ENCODE measurements around the gene DLG1. TPM values are rescaled to one million over a fixed set of nuclear protein-coding genes. Genes with fewer than 3 reads are reported as not detected.
A peak's percentile ranks its signal among the peaks of the same experiment; 100 is the strongest.

Gene DLG1
- total RNA-seq, 1 experiment from 2014 or later: 104 TPM

GRCh38 chr3:197317250-197317963, 19.0 kb upstream of the DLG1 start:
- peak; percentile 97 for DNase-seq (ENCODE audit: low read depth)

GRCh38 chr3:197312431-197312830, 14.0 kb upstream of the DLG1 start:
- DNase-seq (ENCODE audit: low read depth): no peak

GRCh38 chr3:197311591-197311990, 13.2 kb upstream of the DLG1 start:
- DNase-seq (ENCODE audit: low read depth): no peak

GRCh38 chr3:197309528-197310361, 11.3 kb upstream of the DLG1 start:
- peak; percentile 96 for DNase-seq (ENCODE audit: low read depth)

- peak; percentile 40 for DNase-seq (ENCODE audit: low read depth)
Observed at GRCh38 chr3:197308591-197308990, 10.2 kb upstream of the DLG1 start.

GRCh38 chr3:197306374-197307086, 8.1 kb upstream of the DLG1 start:
- DNase-seq (ENCODE audit: low read depth): peak; percentile 84

GRCh38 chr3:197305854-197306253, 7.4 kb upstream of the DLG1 start:
- peak; percentile 81 for DNase-seq (ENCODE audit: low read depth)

- DNase-seq (ENCODE audit: low read depth): no peak
Observed at GRCh38 chr3:197303452-197303851, 5.0 kb upstream of the DLG1 start.

GRCh38 chr3:197302696-197303341, 4.4 kb upstream of the DLG1 start:
- DNase-seq (ENCODE audit: low read depth): peak; percentile 94

GRCh38 chr3:197302033-197302432, 3.6 kb upstream of the DLG1 start:
- DNase-seq (ENCODE audit: low read depth): no peak

GRCh38 chr3:197300361-197300760, 1.9 kb upstream of the DLG1 start:
- DNase-seq (ENCODE audit: low read depth): no peak

- DNase-seq (ENCODE audit: low read depth): peak; percentile 31
Observed at GRCh38 chr3:197298945-197299854, 788 bp upstream of the DLG1 start.

GRCh38 chr3:197297476-197298340, 704 bp downstream of the DLG1 start:
- DNase-seq (ENCODE audit: low read depth): peak; percentile 88

- no peak for DNase-seq (ENCODE audit: low read depth)
Observed at GRCh38 chr3:197297002-197297401, 1.4 kb downstream of the DLG1 start.

- no peak for DNase-seq (ENCODE audit: low read depth)
Observed at GRCh38 chr3:197296545-197296944, 1.9 kb downstream of the DLG1 start.

GRCh38 chr3:197295871-197296270, 2.5 kb downstream of the DLG1 start:
- DNase-seq (ENCODE audit: low read depth): no peak

- DNase-seq (ENCODE audit: low read depth): no peak
Observed at GRCh38 chr3:197293605-197294237, 4.7 kb downstream of the DLG1 start.

GRCh38 chr3:197292648-197293047, 5.8 kb downstream of the DLG1 start:
- DNase-seq (ENCODE audit: low read depth): no peak

- DNase-seq (ENCODE audit: low read depth): no peak
Observed at GRCh38 chr3:197292083-197292646, 6.2 kb downstream of the DLG1 start.

Measured in RPMI7951 (cell line).